OCI-LY7 (cell line): ENCODE results near the gene ADAMTS2. TPM values are rescaled to one million over a fixed set of nuclear protein-coding genes. Genes with fewer than 3 reads are reported as not detected.

Experiments
- Bru-seq: library from RNA; stranded (reverse); fragments of 400-500 nt; gene quantifications from one replicate; lab custom pipeline; 2021; lab: Mats Ljungman, UMichigan
- BruChase-seq, 2 experiments: library from RNA; stranded (reverse); fragments of 400-500 nt; gene quantifications; one replicate each; lab custom pipeline; 2021; lab: Mats Ljungman, UMichigan
- BruUV-seq: library from RNA; stranded (reverse); fragments of 400-500 nt; replicated peaks from 2 replicates; lab custom pipeline; 2021; lab: Mats Ljungman, UMichigan
- CTCF ChIA-PET: fragments of 300-600 bp; sonication (Branson Sonifier 250); formaldehyde crosslinking; loops from one replicate; lab custom pipeline; 2022; ENCODE audit warnings: antibody characterized with exemption; ENCODE audit not compliant: unreplicated experiment; lab: Charles Lee
- POLR2A ChIA-PET: fragments of 300-600 bp; sonication (Branson Sonifier 250); formaldehyde crosslinking; loops from one replicate; lab custom pipeline; 2022; ENCODE audit warnings: antibody characterized with exemption; lab: Charles Lee
- DNase-seq: peaks from one replicate; pipeline ENCODE4 v3.0.0-alpha.2; 2015; ENCODE audit warnings: low spot score
- H2AFZ ChIP-seq: fragments of 200-600 bp; sonication (generic), shearing (Covaris generic); 2 replicates; pipeline ENCODE4 v1.6.1; 2014; ENCODE audit warnings: mild to moderate bottlenecking, antibody characterized with exemption, low read length, moderate library complexity
- H3K27ac ChIP-seq: fragments of 200-600 bp; sonication (generic); 2 replicates; pipeline ENCODE4 v1.5.1; 2014; ENCODE audit warnings: mixed run types, low read depth, mild to moderate bottlenecking, moderate library complexity, low read length, inconsistent platforms; ENCODE audit not compliant: poor library complexity, severe bottlenecking
- H3K36me3 ChIP-seq: fragments of 200-600 bp; sonication (generic); 2 replicates; pipeline ENCODE4 v1.6.1; 2014; ENCODE audit warnings: mild to moderate bottlenecking, antibody characterized with exemption, low read length, moderate library complexity, mixed read lengths; ENCODE audit not compliant: insufficient read depth
- H3K4me1 ChIP-seq: fragments of 200-600 bp; sonication (generic); 2 replicates; pipeline ENCODE4 v1.5.1; 2014; ENCODE audit warnings: mild to moderate bottlenecking, low read length; ENCODE audit not compliant: insufficient read depth, poor library complexity, severe bottlenecking
- H3K4me2 ChIP-seq: fragments of 200-600 bp; sonication (generic); 2 replicates; pipeline ENCODE4 v1.6.1; 2014; ENCODE audit warnings: mild to moderate bottlenecking, low read length
- H3K4me3 ChIP-seq: fragments of 200-600 bp; sonication (generic); 2 replicates; pipeline ENCODE4 v1.5.1; 2014; ENCODE audit warnings: mild to moderate bottlenecking, low read depth, low read length; ENCODE audit not compliant: poor library complexity, severe bottlenecking
- H3K79me2 ChIP-seq: fragments of 200-600 bp; sonication (generic); 2 replicates; pipeline ENCODE4 v1.6.1; 2016; ENCODE audit warnings: low read depth, mild to moderate bottlenecking, low read length, moderate library complexity, mixed read lengths; ENCODE audit not compliant: insufficient read depth
- H3K9me2 ChIP-seq: fragments of 200-600 bp; sonication (generic); 2 replicates; pipeline ENCODE4 v1.6.1; 2016; ENCODE audit warnings: mild to moderate bottlenecking, low read length, mixed read lengths; ENCODE audit not compliant: insufficient read depth
- H3K9me3 ChIP-seq: fragments of 200-600 bp; sonication (generic); 2 replicates; pipeline ENCODE4 v1.6.1; 2014; ENCODE audit warnings: mild to moderate bottlenecking, mixed run types, low read length, mixed read lengths
- H4K20me1 ChIP-seq: fragments of 200-600 bp; sonication (generic); 2 replicates; pipeline ENCODE4 v1.6.1; 2014; ENCODE audit warnings: mild to moderate bottlenecking, antibody characterized with exemption, low read length, moderate library complexity, mixed read lengths; ENCODE audit not compliant: insufficient read depth
- CTCF ChIP-seq: fragments of 200-600 bp; sonication (generic); conservative IDR thresholded peaks from 2 replicates; pipeline ENCODE4 v1.5.1; 2014; ENCODE audit warnings: mild to moderate bottlenecking, antibody characterized with exemption, low read length, moderate library complexity, mixed read lengths
- EZH2phosphoT487 ChIP-seq: fragments of 200-600 bp; sonication (generic); IDR thresholded peaks from 2 replicates; pipeline ENCODE4 v1.6.1; 2018; ENCODE audit warnings: low read depth, borderline replicate concordance, mild to moderate bottlenecking, mixed run types, antibody characterized with exemption, low read length, moderate library complexity, mixed read lengths
- intact Hi-C: fragments of 100-400 bp; cut with micrococcal nuclease; formaldehyde crosslinking; loops from one replicate; pipeline ENCODE4 v1.10.0; 2022; ENCODE audit not compliant: unreplicated experiment
- long read RNA-seq: library from polyadenylated mRNA; stranded (forward); transcript quantifications from one replicate; pipeline ENCODE4 v2.0.0, GENCODE V29; 2022
- total RNA-seq, 2 experiments: library from RNA; depleted of rRNA in 1 of 2; stranded (reverse); fragments of >200 nt in 1 of 2; shearing (Covaris generic) in 1 of 2; gene quantifications; 2 replicates each; pipeline ENCODE4 v1.2.3, GENCODE V29; 2014 to 2022

Gene ADAMTS2
- not detected in 2 replicates for total RNA-seq (2014; rRNA removed; shearing (Covaris generic))
- total RNA-seq (2022), result not detected in 2 replicates
- Bru-seq, nascent RNA, result percentile 1 among the genes with signal in this experiment
- not detected for BruChase-seq, experiment 1, labeled RNA remaining after a 6-hour chase
- BruChase-seq, experiment 2, labeled RNA remaining after a 2-hour chase, result percentile 0 among the genes with signal in this experiment
- long read RNA-seq, result 0 reads

GRCh38 chr5:179345433-179346321 lies at the start of gene ADAMTS2:
Gene ADAMTS2 (minus strand): TSS chr5:179345461. CDS start chr5:179345328, 133 bp downstream.
- intact Hi-C loops, result no loop called here
- H3K27ac ChIP-seq, result no peak within 1 kb of the TSS
- H3K4me2 ChIP-seq, result no peak within 1 kb of the TSS
- no peaks in the 10 kb centered on the region for H4K20me1 ChIP-seq
- CTCF ChIA-PET, result no interaction called here
- H3K4me1 ChIP-seq, result no peaks in the 10 kb centered on the region
- no peak for DNase-seq
- no peak for TF ChIP-seq CTCF
- TF ChIP-seq EZH2phosphoT487, result no peak
- no peak within 1 kb of the TSS for H2AFZ ChIP-seq
- no peaks in the 10 kb centered on the region for H3K36me3 ChIP-seq
- no peaks in the 10 kb centered on the region for H3K9me2 ChIP-seq
- POLR2A ChIA-PET, result no interaction called here
- no peak within 1 kb of the TSS for H3K4me3 ChIP-seq
- no TSS peak for BruUV-seq
- H3K79me2 ChIP-seq, result no peaks in the 10 kb centered on the region
- H3K9me3 ChIP-seq, result no peaks in the 10 kb centered on the region

GRCh38 chr5:179393078-179393477 lies 47.8 kb upstream of the ADAMTS2 start:
- no TSS peak for BruUV-seq
- Histone ChIP-seq H3K36me3 (no peaks in the 10 kb centered on the region), H4K20me1 (no peaks in the 10 kb centered on the region), H3K9me2 (no peaks in the 10 kb centered on the region), H3K9me3 (0 out of 2 replicates have a peak, but pooled peaks cover 7% of the 10 kb centered on the region), H3K27ac (no peak overlapping the region), H3K4me1 (no peaks in the 10 kb centered on the region), H3K4me2 (no peak overlapping the region), H3K79me2 (no peaks in the 10 kb centered on the region), H3K4me3 (no peak overlapping the region), H2AFZ (no peak overlapping the region)
- no peak for DNase-seq
- intact Hi-C loops, result no loop called here
- TF ChIP-seq CTCF, result no peak
- TF ChIP-seq EZH2phosphoT487, result no peak
- ChIA-PET POLR2A (no interaction called here), CTCF (no interaction called here)
